Activated T-cell treated with anti-CD3 and anti-CD28 coated beads, Interleukin-2, amount 50 U/mL, for 48 hours (primary cell): Measurements from ENCODE around the gene PEAR1.

Experiments
- DNase-seq, 2 experiments: peaks; one replicate each; pipeline ENCODE4 v3.0.0-alpha.2; 2020

The PEAR1 gene

DNA sequence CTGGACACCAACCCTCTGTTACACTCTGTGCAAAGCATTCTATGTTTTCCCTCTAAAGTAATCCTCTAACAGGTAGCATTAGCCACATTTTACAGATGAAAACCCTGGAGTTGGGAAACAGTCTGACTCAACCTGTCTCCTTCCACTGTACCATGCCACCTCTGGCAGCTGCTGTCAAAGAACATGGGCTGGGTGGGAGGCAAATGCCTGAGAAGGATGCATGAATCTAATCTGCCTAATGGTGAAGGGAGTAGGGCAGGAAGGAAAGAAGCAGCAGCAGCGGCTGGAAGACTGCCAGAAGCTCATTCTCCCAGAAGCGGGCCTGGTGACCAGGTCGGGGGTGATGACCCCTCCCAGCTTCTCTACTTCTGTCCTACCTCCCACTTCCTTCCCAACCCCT is 48.7 kb downstream of the PEAR1 start:
- no peak for DNase-seq

DNA sequence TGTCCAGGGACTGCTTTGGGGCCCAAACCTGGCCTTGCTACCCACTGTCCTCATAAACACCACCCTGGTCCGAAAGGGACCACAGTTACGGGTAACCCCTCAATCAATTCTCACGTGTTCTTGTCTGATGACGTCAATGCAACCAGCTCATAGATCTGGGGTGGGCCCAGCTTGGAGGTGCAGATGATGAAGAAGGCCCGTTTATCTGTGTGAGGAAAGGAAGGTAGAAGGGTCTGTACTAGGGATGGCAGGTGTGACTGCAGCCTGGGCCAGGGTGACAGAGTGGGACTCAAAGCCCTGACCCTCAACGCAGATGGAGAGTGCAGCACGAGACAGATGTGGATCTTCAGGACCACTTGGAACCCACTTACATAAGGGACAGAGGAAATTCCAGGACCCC is 49.1 kb downstream of the PEAR1 start:
- DNase-seq: no peak

DNA sequence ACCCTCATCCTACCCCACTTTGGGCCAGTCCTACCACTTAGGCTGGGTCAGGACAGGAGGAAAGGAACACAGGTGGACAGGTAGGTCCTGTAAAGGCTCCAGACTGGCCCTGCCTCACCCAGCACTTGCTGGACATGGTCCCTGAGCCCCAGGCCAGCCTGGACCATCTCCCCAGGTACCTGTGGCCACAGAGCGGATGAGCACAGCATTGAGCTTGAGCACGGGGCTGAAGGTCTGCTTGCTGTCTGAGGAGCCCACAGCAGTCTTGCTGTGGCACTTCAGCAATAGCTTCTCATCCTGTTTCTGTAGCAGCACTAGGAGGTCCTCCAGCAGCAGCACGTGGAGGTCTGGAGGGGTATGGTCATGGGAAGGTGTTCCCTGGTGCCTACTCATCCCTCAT is 50.2 kb downstream of the PEAR1 start:
- DNase-seq: no peak

DNA sequence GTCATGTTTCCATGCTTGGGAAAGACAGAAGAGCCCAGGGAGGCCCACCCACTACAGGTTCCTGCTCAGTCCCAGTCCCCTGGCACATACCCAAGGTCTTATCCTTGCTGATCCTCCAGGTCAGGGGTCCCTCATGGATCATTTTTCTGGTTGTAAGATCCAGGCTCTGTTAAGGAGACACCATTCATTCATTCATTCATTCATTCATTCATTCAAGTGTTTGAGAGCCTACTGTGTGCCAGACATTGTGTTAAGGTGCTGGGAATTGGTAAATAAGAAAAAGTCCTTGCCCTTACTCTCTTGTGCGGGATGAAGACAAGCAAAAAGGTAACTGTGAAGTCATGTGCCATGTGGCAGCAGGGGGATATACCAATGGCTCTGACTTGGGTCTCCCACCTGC is 50.8 kb downstream of the PEAR1 start:
- no peak for DNase-seq

DNA sequence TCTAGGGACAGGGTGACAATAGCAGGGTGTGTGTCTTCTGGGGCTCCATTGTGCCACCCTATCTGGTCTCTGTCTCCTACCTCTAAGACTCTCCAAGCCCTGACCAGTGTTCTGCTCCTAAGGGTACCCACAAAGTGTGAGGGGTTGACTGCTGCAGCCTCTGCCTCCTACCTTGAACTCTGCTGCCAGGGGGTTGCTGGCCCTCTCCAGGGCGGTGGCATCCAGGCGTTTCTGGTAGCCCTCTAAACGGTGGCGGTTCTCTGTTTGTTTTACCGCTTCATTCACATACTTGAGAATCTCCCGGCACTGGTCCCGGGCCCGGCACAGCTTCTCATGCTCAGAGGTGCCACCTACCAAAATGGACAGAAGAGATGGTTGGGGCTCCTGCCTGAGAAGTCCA is 51.3 kb downstream of the PEAR1 start:
- no peak for DNase-seq

DNA sequence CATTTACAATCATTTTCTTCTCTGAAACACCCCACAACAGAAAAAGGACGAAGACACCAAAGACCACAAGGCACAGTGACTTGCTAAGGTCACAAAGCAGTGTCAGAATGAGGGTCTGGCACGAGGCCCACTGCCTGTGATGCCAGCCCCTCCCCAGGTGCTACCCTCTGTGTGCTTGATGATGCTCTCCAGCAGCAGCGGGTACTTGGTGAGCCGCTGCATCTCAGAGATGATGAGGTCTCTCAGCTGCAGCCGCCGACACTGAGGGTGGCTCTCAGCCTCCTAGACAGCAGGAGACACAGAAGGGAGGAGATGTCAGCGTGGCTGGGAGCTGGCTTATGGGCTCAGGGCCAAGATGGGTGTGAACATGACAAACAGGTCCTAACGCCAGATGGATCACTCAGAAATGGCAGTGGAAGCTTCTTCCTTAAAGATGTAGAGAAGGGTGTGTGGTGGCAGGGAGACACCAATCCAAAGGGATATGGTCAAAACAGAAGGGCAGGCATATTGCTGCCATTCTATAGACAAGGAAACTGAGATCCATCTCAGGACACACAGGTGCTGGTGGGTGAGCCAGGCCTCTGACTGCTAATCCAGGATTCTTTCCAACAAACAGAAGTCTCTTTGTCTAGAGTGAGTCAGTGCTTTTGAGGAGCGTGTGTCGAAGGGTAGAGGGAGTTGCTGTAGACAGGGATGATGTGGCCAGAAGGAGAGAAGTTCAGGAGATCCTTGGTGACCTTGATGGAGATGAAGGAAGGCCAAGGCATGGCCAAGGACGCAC is 52.6 kb downstream of the PEAR1 start:
- no peak for DNase-seq

DNA sequence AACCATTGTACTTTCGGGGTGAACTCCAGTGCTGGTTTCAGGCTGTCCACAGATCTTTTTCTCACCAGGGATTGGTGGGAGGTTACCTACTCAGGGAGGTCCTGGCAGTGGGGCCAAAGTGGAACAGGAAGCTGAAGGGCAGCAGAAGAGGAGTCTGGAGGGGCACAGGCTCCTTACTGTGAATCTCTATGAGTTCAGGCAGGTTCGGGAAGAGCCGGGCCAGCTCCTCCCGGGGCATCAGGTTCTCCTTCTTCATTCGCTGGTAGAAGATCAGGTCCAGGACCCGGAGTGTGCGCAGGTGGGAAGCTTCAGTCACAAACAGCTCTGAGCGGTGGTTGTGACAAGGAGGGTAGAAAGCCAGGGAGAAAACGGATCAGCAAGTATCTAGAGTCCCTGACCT is 53.6 kb downstream of the PEAR1 start:
- DNase-seq: no peak

DNA sequence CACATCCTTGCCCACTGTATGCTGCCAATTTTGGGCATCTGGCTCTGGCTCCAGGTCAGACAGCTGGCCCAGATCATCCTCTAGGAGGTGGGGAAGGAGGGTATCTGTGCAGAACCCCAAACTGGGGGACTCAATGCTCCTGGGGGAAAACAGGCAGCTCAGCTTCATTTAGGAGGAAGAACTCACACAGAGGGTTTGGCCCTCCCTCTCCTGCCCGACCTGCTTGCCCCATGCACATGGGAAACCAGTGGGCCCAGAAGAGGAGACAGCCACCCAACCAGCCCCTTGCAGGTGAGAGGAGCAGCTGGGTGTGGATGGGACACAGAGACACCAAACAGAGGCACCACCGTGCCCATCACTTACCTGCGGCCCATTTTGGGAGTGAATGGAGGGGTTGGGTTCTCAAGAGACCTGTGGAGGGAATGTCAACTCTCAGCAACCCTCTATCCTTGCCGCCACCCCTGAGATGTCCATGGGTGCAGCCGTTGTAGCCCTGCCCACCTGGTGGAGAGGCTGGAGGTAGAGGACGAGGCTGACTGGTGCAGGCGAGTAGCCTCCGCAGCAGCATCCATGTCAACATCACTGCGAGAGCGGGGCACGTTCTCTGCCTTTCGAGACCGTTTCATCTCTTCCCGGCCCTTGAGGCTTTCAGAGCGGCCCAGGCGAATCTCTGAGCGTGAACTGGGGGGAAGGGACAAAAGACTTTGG is 54.5 kb downstream of the PEAR1 start:
- DNase-seq: no peak

DNA sequence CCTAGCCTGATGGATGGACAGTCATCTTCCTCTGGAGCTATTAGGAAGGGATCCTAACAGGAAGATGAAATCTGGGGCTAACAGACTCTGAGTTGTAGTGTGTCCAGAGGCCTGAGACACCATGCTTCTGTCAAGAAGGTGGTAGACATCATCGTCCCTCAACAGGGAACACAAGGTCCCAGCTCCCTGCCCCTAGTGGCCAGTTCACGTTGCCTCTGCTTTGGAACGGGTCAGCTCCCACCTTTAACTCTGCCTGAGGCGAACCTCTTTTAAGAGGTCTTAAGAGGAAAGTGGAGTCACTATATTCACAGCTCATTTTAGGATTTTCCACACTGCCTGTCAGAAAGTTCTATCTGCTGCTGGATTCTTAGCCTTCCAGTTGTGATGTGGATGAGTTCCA is 55.2 kb downstream of the PEAR1 start:
- no peak for DNase-seq

DNA sequence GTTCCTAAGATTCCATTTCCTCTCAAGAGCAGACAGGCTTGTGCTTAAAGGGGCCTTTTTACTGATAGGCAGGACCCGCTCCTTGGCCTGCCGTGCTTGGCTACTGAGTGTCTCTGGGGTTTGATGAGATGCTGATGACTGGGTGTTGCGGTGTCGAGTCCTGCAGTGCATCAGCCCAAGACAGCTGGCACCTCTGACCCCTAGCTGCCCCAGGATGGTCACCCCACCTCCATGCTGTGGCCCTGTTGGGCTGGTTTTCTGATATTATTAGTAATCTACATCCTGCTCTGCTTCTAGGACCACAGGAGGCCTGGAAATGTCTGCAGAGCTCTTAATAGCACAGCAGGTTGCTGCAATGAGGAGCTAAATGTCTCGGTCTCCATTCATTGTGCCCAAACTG is 55.6 kb downstream of the PEAR1 start:
- DNase-seq: no peak

DNA sequence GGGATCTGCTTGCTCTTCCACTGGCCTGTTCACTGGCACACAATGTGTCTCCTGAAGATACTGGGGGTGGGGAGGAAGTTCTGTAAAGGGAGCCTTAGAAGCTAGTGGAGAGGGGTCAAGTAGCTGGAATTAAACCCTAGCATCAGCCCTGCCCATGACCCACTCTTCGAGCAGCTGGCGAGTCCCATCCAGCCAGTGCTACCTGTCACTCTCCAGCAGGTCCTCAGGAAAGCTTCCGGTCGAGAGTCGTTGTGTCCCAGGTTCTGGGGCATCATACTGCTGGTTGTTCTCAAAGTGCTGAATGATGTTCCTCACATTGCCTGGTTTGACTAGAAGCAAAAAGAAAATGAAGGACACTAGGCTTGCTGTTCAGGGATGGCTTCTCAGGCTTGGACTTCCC is 57.9 kb downstream of the PEAR1 start:
- peak in 1 of 2 experiments; percentile 4 for DNase-seq

DNA sequence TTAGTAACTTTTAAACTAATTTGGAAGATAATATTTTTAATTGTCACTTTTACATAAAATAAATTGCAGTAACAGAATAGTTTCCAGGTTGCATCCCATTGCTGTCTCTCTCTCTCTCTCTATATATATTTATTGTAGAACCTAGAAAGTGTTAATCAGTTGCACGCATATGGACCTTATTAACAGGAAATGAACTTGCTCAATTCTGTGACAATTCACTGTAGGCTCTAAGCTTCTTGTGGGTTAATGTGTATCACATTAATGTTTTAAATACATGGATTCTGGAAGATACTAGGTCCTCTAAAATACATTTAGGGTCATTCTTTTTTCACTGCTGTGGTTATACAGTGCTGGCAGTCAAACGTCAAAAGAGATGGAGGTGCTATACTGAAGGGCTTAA is 60.1 kb downstream of the PEAR1 start:
- DNase-seq: no peak

DNA sequence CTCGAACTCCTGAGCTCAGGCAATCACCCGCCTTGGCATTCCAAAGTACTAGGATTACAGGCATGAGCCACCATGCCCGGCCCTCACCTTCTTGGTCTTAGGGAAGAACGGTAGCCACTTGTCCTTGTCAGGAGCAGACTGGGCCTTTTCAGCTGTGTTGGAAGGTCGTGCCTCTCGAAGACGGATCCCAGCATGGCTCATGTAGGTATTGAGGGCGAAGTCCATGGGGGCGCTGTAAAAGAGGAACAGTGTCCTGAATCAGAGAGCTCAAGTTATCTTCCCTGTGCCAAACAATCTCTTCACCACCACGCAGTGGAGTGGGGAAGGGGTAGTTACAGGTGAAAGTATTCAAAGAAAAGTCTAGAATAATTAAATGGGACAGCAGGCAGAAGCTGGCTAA is 62.8 kb downstream of the PEAR1 start:
- no peak for DNase-seq

DNA sequence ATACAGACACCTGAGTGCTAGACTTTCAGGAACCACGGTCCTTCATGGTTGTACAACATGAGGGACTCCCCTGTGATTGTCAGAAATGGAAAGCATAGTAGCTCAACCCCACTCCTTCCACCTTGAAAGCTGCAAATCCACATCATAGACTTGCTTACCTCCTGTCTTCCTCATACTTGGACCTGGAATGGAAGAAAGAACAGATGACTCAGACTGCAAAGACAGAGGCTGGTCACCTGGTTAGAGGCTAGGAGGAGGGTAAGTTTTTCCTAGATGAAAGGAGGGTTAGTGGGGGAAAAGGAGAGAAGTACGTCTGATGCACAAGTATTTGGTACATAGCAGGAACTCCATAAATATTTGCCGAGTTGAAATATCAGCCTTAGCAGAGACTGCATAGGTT is 64.1 kb downstream of the PEAR1 start:
- no peak for DNase-seq

DNA sequence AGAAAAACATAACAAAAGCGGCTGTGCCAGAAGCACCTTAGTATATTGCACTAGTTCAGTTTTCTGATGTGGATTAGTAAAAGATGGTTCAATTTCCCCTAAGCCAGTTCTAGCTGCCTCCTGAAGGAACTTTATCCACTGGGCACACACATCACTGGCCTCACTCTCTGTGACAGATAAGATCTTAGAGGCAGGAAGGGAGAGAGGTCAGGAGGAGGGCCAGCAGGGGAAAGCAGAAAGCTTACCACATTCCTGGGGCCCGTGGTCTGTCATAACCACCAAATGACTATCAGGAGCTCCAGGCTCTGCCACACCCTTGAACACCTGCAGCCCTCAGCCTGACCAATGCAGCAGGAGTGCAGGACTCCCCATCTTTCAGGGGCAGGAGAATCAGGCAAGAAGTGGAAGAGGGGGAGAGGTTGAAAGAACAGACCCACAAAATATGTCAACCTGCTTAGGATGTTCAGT is 64.8 kb downstream of the PEAR1 start:
- no peak for DNase-seq

DNA sequence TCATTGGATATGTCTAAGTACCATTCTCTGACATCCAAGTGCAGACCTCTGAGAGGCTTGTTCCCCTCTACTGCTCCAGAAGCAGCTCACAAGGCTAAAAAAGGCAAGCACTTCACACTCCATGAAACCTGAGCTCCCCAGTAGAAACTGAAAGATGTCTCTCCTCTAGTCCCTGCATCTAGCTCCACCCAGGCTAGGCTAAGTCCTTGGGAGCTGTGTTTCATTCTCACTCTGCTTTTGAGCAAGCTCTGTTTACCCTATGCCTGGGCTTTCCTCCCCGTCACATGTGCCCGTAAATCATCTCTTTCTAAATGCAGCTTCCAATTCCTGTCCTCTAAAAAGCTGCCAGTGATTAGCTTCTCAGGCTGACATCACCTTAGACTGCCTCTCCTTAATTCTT is 65.9 kb downstream of the PEAR1 start:
- DNase-seq: no peak

DNA sequence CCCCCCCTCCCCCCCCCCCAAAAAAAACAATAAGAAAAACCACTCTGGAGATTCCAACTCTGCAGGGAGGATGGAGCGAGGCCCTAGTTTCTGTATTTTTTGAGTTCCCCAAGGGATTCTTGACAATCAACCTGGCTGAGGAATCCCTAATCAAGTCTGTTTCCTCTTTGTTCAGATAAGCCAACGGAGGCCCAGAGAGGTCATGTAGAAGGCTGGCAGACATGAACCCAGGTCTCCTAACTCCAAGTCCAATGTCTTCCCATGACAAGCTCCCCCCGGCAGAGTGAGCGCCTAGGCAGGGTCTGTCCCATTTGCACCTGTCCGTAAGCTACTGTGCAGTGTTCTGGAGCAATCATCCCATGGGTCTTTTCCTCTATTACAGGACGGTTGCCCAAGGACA is 66.4 kb downstream of the PEAR1 start:
- DNase-seq: no peak

DNA sequence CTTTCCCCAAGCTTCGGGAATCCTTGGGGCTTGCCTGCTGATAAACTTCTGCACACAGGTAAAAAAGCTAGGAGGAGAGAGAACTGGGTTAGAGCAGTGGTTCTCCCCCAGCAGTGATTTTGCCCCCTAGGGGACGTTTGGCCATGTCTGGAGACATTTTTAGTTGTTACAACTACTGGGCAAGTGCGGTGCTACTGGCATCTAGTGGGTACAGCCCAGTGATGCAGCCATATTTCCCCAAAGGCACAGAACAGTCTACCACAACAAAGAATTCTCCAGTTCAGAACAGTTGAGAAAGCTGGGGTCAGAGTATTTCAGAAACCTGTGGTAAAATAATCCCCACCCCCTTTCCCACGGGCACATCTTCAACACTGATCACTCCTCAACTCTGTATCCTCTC is 68.2 kb downstream of the PEAR1 start:
- peak; percentile 42 to 49 for DNase-seq

DNA sequence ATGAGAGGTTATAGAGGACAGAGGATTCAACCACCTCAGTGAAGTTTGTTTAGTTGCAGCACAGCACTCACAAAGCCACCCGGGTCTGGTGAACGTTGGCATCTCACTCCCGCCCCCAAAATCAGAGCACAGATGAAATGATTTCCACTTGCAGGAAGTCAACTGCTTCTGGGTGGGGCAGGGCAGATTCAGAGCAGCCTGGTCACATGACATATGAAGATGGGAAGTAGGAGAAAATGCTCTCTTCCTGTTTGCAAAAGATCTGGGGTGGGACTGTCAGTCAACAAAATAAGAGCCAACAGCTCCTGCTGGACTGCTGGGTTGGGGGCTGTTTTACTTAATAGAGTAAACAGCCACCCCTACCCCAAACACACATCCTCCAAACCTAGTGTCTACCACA is 70.1 kb downstream of the PEAR1 start:
- DNase-seq: peak; percentile 39 to 47

DNA sequence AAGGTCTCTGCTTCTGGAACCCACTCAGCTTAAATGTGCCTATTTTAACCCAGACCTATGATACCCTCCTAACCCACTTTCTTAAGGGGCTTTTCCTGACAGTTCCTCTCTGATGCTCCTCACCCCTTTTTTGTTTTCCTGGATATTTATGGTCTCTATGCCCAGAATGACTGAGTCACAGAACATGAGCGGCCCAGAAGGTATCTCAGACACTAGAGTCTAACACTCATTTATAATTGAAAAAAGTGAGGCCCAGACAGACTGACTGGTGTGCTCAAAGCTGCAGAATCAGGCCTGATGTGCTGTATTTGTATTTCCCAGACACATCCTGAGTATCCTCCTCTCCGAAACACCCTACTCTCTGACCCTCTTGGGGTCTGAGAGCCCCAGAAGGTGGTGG is 70.9 kb downstream of the PEAR1 start:
- DNase-seq: no peak
